ENCODE measurements around the gene SH2D3C. TPM values are rescaled to one million over a fixed set of nuclear protein-coding genes. Genes with fewer than 3 reads are reported as not detected.

Gene SH2D3C
- total RNA-seq, 1 donor from 2014 or later: 2.0 TPM

- Mint-ChIP-seq H3K36me3 (ENCODE audit: insufficient read depth) (no peaks in the 10 kb centered on the region), H3K27ac (peak overlapping the region; percentile 92), H3K4me1 (ENCODE audit: low read depth) (peaks cover 7% of the 10 kb centered on the region), H3K4me3 (ENCODE audit: low read depth) (peak overlapping the region; percentile 68), H3K9me3 (ENCODE audit: low read depth) (no peaks in the 10 kb centered on the region), H3K27me3 (peaks cover 6% of the 10 kb centered on the region)
- DNase-seq (ENCODE audit: low spot score, unreplicated experiment): peak; percentile 97
- TF ChIP-seq, protein P1, sequence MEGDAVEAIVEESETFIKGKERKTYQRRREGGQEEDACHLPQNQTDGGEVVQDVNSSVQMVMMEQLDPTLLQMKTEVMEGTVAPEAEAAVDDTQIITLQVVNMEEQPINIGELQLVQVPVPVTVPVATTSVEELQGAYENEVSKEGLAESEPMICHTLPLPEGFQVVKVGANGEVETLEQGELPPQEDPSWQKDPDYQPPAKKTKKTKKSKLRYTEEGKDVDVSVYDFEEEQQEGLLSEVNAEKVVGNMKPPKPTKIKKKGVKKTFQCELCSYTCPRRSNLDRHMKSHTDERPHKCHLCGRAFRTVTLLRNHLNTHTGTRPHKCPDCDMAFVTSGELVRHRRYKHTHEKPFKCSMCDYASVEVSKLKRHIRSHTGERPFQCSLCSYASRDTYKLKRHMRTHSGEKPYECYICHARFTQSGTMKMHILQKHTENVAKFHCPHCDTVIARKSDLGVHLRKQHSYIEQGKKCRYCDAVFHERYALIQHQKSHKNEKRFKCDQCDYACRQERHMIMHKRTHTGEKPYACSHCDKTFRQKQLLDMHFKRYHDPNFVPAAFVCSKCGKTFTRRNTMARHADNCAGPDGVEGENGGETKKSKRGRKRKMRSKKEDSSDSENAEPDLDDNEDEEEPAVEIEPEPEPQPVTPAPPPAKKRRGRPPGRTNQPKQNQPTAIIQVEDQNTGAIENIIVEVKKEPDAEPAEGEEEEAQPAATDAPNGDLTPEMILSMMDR (IDR thresholded peaks at IDR 0.05; ENCODE audit: unreplicated experiment): no peak
Measured at GRCh38 chr9:127742435-127743088, 35.9 kb downstream of the SH2D3C start.

GRCh38 chr9:127741831-127742434, 36.5 kb downstream of the SH2D3C start:
- H3K27me3 Mint-ChIP-seq: peaks cover 3% of the 10 kb centered on the region
- TF ChIP-seq, protein P1 (IDR thresholded peaks at IDR 0.05; ENCODE audit: unreplicated experiment): no peak
- peak; percentile 85 for DNase-seq (ENCODE audit: low spot score, unreplicated experiment)
- H3K27ac Mint-ChIP-seq: peak overlapping the region; percentile 92
- peaks cover 7% of the 10 kb centered on the region for H3K4me1 Mint-ChIP-seq (ENCODE audit: low read depth)
- H3K4me3 Mint-ChIP-seq (ENCODE audit: low read depth): peak overlapping the region; percentile 68
- H3K36me3 Mint-ChIP-seq (ENCODE audit: insufficient read depth): no peaks in the 10 kb centered on the region
- no peaks in the 10 kb centered on the region for H3K9me3 Mint-ChIP-seq (ENCODE audit: low read depth)

GRCh38 chr9:127739614-127740330, 38.7 kb downstream of the SH2D3C start:
- H3K27me3 Mint-ChIP-seq: peaks cover 3% of the 10 kb centered on the region
- no peaks in the 10 kb centered on the region for H3K36me3 Mint-ChIP-seq (ENCODE audit: insufficient read depth)
- DNase-seq (ENCODE audit: low spot score, unreplicated experiment): no peak
- no peaks in the 10 kb centered on the region for H3K9me3 Mint-ChIP-seq (ENCODE audit: low read depth)
- H3K27ac Mint-ChIP-seq: no peak overlapping the region
- TF ChIP-seq, protein P1 (IDR thresholded peaks at IDR 0.05; ENCODE audit: unreplicated experiment): no peak
- peaks cover 7% of the 10 kb centered on the region for H3K4me1 Mint-ChIP-seq (ENCODE audit: low read depth)
- H3K4me3 Mint-ChIP-seq (ENCODE audit: low read depth): no peak overlapping the region

GRCh38 chr9:127738666-127739065, 39.8 kb downstream of the SH2D3C start:
- peaks cover 7% of the 10 kb centered on the region for H3K4me1 Mint-ChIP-seq (ENCODE audit: low read depth)
- H3K27ac Mint-ChIP-seq: no peak overlapping the region
- no peak overlapping the region for H3K4me3 Mint-ChIP-seq (ENCODE audit: low read depth)
- TF ChIP-seq, protein P1 (IDR thresholded peaks at IDR 0.05; ENCODE audit: unreplicated experiment): no peak
- peaks cover 3% of the 10 kb centered on the region for H3K27me3 Mint-ChIP-seq
- no peaks in the 10 kb centered on the region for H3K9me3 Mint-ChIP-seq (ENCODE audit: low read depth)
- no peaks in the 10 kb centered on the region for H3K36me3 Mint-ChIP-seq (ENCODE audit: insufficient read depth)
- DNase-seq (ENCODE audit: low spot score, unreplicated experiment): no peak

DNA sequence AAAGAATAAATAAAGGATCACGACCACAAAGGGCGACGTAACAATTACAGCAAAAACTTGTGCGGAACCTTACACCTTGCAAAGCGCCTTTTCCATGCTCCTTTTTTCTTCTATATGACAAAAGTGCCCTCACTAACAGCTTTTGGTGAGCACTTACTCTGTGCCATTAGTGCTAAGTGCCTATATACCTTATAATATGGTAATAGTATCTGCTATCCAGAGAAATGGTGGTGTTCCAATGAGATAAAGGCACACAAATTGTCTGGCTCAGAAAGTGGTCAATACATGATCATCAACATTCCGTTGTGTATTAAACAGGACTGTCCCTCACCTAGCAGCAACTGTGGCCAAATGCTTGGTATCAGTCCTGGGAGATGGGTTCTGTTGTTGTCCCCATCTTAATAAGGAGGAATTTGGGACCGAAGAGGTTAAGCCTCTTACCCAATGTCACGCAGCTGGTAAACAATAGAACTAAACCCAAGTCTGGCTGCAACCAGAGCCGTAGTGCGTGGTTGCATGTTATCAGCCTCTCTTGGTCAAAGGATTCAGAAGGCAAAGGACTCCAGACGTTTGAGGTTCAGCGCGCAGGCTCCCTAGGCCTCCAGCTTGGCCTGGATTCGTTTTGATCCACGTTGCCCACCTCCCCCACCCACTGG, 42.8 kb downstream of the SH2D3C start:
- TF ChIP-seq, protein P1 (IDR thresholded peaks at IDR 0.05; ENCODE audit: unreplicated experiment): no peak
- Mint-ChIP-seq H3K27me3 (peaks cover 3% of the 10 kb centered on the region), H3K4me1 (ENCODE audit: low read depth) (no peaks in the 10 kb centered on the region), H3K9me3 (ENCODE audit: low read depth) (no peaks in the 10 kb centered on the region), H3K4me3 (ENCODE audit: low read depth) (peak overlapping the region; percentile 86), H3K27ac (peak overlapping the region; percentile 92), H3K36me3 (ENCODE audit: insufficient read depth) (no peaks in the 10 kb centered on the region)
- DNase-seq (ENCODE audit: low spot score, unreplicated experiment): no peak
